Measurements from ENCODE around the gene TMPRSS13. TPM values are rescaled to one million over a fixed set of nuclear protein-coding genes. Genes with fewer than 3 reads are reported as not detected.

Gene TMPRSS13
- total and polyA plus RNA-seq, 2 of the 13 experiments (the other 11 are each of a cell fraction or from before 2014, with no cell fraction given), result not detected

- WGBS (ENCODE audit: low lambda C conversion rate), result 29% methylated on average over 3 of the region's 4 CpGs
- in situ Hi-C loops (cut with HindIII; ENCODE audit: extremely low pct_ligation_motif_present, low pct_unique_long_range_greater_than_20kb), result no loop called here
- H3K4me2 ChIP-seq (ENCODE audit: low read depth, low read length), result no peak overlapping the region
Observed at GRCh38 chr11:117908959-117909610, 20.1 kb downstream of the TMPRSS13 start.

More at GRCh38 chr11:117908959-117909610, 20.1 kb downstream of the TMPRSS13 start:
- POLR2A ChIA-PET, result no interaction called here
- H3K4me3 ChIP-seq (replicated peaks in 1 of 3; ENCODE audit: insufficient read depth in 1 of 3, low read depth in 2 of 3, low read length in 3 of 3), result no peak overlapping the region
- no peak overlapping the region for H3K27ac ChIP-seq (ENCODE audit: extremely low read length, insufficient read depth, low read length)
- ATAC-seq, result no peak
- FAIRE-seq, result no peak
- TF ChIP-seq MAFK (conservative IDR thresholded peaks at IDR 0.05 in 1 of 2, IDR thresholded peaks at IDR 0.05 in 1 of 2; ENCODE audit: low read length in 2 of 2), result no peak
- TF ChIP-seq ZFP36L2 (CRISPR knock-in tag; IDR thresholded peaks at IDR 0.05), result no peak
- TF ChIP-seq TBX3 (IDR thresholded peaks at IDR 0.05; ENCODE audit: borderline replicate concordance), result no peak
- no peak for TF ChIP-seq RELA (CRISPR knock-in tag; IDR thresholded peaks at IDR 0.05)
- TF ChIP-seq ZNF652 (CRISPR knock-in tag; IDR thresholded peaks at IDR 0.05; ENCODE audit: borderline replicate concordance, low read depth), result no peak
- no peak for TF ChIP-seq ZNF800 (CRISPR knock-in tag; IDR thresholded peaks at IDR 0.05)
- no peak for TF ChIP-seq ZSCAN25 (CRISPR knock-in tag; IDR thresholded peaks at IDR 0.05)
- no peak for TF ChIP-seq ZNF567 (CRISPR knock-in tag; IDR thresholded peaks at IDR 0.05; ENCODE audit: borderline replicate concordance)
- no peak for TF ChIP-seq RFXANK (CRISPR knock-in tag; IDR thresholded peaks at IDR 0.05)
- TF ChIP-seq CAMTA2 (CRISPR knock-in tag; IDR thresholded peaks at IDR 0.05; ENCODE audit: borderline replicate concordance), result no peak
- no peak for TF ChIP-seq ZNF547 (CRISPR knock-in tag; IDR thresholded peaks at IDR 0.05)
- TF ChIP-seq JUN (CRISPR knock-in tag; IDR thresholded peaks at IDR 0.05), result no peak
- TF ChIP-seq MIXL1 (CRISPR knock-in tag; IDR thresholded peaks at IDR 0.05), result no peak
- TF ChIP-seq DNMT1 (CRISPR knock-in tag; IDR thresholded peaks at IDR 0.05), result no peak
- no peak for TF ChIP-seq PRMT3 (CRISPR knock-in tag; IDR thresholded peaks at IDR 0.05; ENCODE audit: borderline replicate concordance, low read depth)
- TF ChIP-seq ELF3 (CRISPR knock-in tag; IDR thresholded peaks at IDR 0.05), result no peak
- no peak for TF ChIP-seq HMGXB3 (CRISPR knock-in tag; IDR thresholded peaks at IDR 0.05; ENCODE audit: borderline replicate concordance)
- TF ChIP-seq CREBL2 (CRISPR knock-in tag; IDR thresholded peaks at IDR 0.05; ENCODE audit: borderline replicate concordance), result no peak
- H3K27me3 ChIP-seq (ENCODE audit: control insufficient read depth in 1 of 2, insufficient read depth in 2 of 2, low read length in 2 of 2), result peaks cover 0 to 56% of the 10 kb centered on the region in 2 experiments
- H2AFZ ChIP-seq (ENCODE audit: low read length), result no peak overlapping the region
- H3K9ac ChIP-seq (ENCODE audit: insufficient read depth, low read depth, low read length), result no peak overlapping the region
- DNase-seq (ENCODE audit: low spot score), result no peak
- no TSS peak for BruUV-seq (replicated peaks)
- H4K20me1 ChIP-seq (ENCODE audit: insufficient read depth, low read length), result no peaks in the 10 kb centered on the region
- H3K4me1 ChIP-seq (ENCODE audit: insufficient read depth, low read length), result no peaks in the 10 kb centered on the region
- no peaks in the 10 kb centered on the region for H3K79me2 ChIP-seq (ENCODE audit: insufficient read depth, low read length)
- H3K36me3 ChIP-seq (replicated peaks in 1 of 2; ENCODE audit: control insufficient read depth in 1 of 2, insufficient read depth in 2 of 2, low read length in 2 of 2), result no peaks in the 10 kb centered on the region
- CTCF ChIA-PET (ENCODE audit: low intra/inter-chr PET ratio, low total read pairs), result no interaction called here
- no peaks in the 10 kb centered on the region for H3K9me3 ChIP-seq (ENCODE audit: low read length)
- intact Hi-C loops (cut with micrococcal nuclease; ENCODE audit: unreplicated experiment), result loop anchor here (10.0 kb wide), 1 partner anchor 64 kb away; no protein-coding TSS in a partner anchor

All from HepG2 (cell line).